Breast epithelium (tissue), 4 donors: ENCODE data around the gene ENDOD1. TPM values are rescaled to one million over a fixed set of nuclear protein-coding genes. Genes with fewer than 3 reads are reported as not detected.

Experiments
- DNase-seq, 2 donors: peaks; one replicate each; pipeline ENCODE4 v3.0.0-alpha.2; 2019; ENCODE audit warnings: low spot score in 2 of 2
- H3K27ac ChIP-seq, 2 donors: fragments of 200-600 bp; sonication (generic) in 1 of 2; one replicate each; pipeline ENCODE4 v1.5.1; 2016 to 2019; ENCODE audit warnings: mild to moderate bottlenecking in 1 of 2
- H3K27me3 ChIP-seq, 2 donors: fragments of 200-600 bp; sonication (generic) in 1 of 2; one replicate each; pipeline versions ENCODE4 v1.5.1 to v1.6.0; 2017 to 2019; ENCODE audit warnings: control low read depth in 1 of 2, mild to moderate bottlenecking in 1 of 2
- H3K36me3 ChIP-seq: fragments of 200-600 bp; one replicate; pipeline ENCODE4 v1.5.1; 2019
- H3K4me1 ChIP-seq, 2 donors: fragments of 200-600 bp; sonication (generic); one replicate each; pipeline ENCODE4 v1.5.1; 2016 to 2019; ENCODE audit warnings: control low read depth in 1 of 2
- H3K4me3 ChIP-seq, 3 donors: fragments of 200-600 bp; sonication (generic); 1 replicate in 2 of 3; 2 replicates in 1 of 3; pipeline ENCODE4 v1.5.1; 2016 to 2019; ENCODE audit warnings: mild to moderate bottlenecking in 3 of 3, moderate library complexity in 2 of 3
- H3K9me3 ChIP-seq, 2 donors: fragments of 200-600 bp; sonication (generic) in 1 of 2; one replicate each; pipeline ENCODE4 v1.5.1; 2016 to 2019; ENCODE audit warnings: control low read depth in 1 of 2
- CTCF ChIP-seq, 3 donors: fragments of 450-650 bp; IDR thresholded peaks; one replicate each; pipeline ENCODE4 v1.5.1; 2016 to 2017; ENCODE audit warnings: antibody characterized with exemption in 3 of 3, mild to moderate bottlenecking in 3 of 3, moderate library complexity in 3 of 3
- POLR2A ChIP-seq: fragments of 450-650 bp; IDR thresholded peaks from one replicate; pipeline ENCODE4 v1.6.1; 2016; ENCODE audit warnings: antibody characterized with exemption, mild to moderate bottlenecking, moderate library complexity
- POLR2AphosphoS5 ChIP-seq, 3 donors: sonication (generic); formaldehyde crosslinking; IDR thresholded peaks; one replicate each; pipeline ENCODE4 v1.6.1; 2017; ENCODE audit warnings: antibody characterized with exemption in 3 of 3
- intact Hi-C: fragments of 100-400 bp; cut with DNase I; formaldehyde crosslinking; loops from one replicate; pipeline ENCODE4 v1.15.1; 2023; ENCODE audit warnings: low total_unique reads
- total RNA-seq, 3 donors: library from RNA; depleted of rRNA; stranded (reverse); fragments of >200 nt; gene quantifications; one replicate each; pipeline ENCODE4 v1.1.0, GENCODE V29; 2016

Gene ENDOD1
- total RNA-seq, 3 donors from 2014 or later, result 19.7 to 49.8 (median 48.7) TPM

DNA sequence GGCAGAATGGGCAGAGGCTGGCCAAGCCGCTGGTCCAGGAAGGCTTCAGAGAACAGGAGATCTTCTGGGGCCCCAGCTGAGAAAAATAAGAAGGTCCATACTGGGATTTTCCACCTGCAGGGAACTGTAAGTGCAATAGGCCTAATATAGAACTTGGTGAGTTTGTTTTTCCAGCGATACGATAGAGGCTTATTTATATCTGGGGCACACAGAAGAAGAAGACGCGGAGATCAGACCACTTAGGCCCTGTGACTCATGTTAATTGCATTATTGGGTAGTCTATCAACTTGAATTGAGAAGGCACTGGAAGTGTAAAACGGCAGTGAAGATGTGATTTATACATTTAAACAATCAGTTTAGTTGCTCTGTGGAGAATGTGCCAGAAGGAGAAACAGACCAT lies 30.6 kb upstream of the ENDOD1 start:
- no peak for DNase-seq
- TF ChIP-seq CTCF (IDR thresholded peaks at IDR 0.05), result no peak
- TF ChIP-seq POLR2A, result no peak
- TF ChIP-seq POLR2AphosphoS5 (IDR thresholded peaks at IDR 0.05), result no peak
- H3K27me3 ChIP-seq, result peaks cover 0 to 2% of the 10 kb centered on the region in 2 donors

DNA sequence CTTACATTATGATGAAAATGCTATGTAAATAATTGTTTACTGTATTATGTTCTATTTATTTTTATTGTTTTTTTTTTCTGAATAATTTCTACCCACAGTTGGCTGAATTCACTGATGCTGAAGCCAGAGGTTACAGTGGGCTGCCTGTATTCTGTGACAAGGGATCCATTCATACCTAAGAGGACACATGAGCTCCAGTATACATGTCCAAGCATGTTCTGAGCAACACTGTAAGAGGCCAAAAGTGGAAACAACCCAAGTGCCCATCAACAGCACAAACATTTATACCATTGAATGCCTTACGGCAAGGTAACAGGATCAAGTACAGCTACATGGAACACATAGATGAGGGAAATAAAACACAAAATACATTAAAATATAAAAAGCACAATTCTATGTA lies 24.3 kb upstream of the ENDOD1 start:
- Histone ChIP-seq H3K27me3 (no peaks in the 10 kb centered on the region), H3K36me3 (no peaks in the 10 kb centered on the region), H3K27ac (no peak overlapping the region), H3K4me1 (peaks cover 0 to 3% of the 10 kb centered on the region in 2 donors), H3K4me3 (no peak overlapping the region), H3K9me3 (no peaks in the 10 kb centered on the region)
- TF ChIP-seq POLR2AphosphoS5 (IDR thresholded peaks at IDR 0.05) (no peak), CTCF (IDR thresholded peaks at IDR 0.05) (no peak)
- DNase-seq, result peak in 1 of 2 donors; percentile 39
- intact Hi-C loops, result no loop called here

More for the DNA sequence above, 30.6 kb upstream of the ENDOD1 start:
- H3K27ac ChIP-seq, result no peak overlapping the region
- H3K4me1 ChIP-seq, result no peaks in the 10 kb centered on the region
- no peaks in the 10 kb centered on the region for H3K36me3 ChIP-seq
- intact Hi-C loops, result no loop called here
- no peaks in the 10 kb centered on the region for H3K9me3 ChIP-seq
- no peak overlapping the region for H3K4me3 ChIP-seq

DNA sequence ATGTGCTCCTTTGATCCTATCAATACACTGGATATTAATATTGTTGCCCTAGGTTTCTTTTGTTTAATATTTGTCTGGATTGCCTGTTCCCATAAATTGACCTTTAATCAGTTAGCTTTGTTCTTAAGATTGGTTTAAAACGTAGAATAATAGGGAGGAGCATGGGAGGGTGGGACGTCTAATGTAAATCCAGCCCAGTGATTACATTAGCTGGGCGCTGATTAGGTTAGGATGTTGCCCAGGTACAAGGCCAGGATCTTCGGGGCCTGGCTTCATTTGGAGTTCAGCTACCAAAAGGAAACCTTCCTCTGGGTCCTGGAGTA lies 23.0 kb upstream of the ENDOD1 start, which contains the start of gene SRSF8:
Gene SRSF8 (plus strand): TSS at position 204 of the 323 bp plus-strand sequence. CDS start 308 bp downstream, outside the sequence.
- H3K27ac ChIP-seq, result peak within 1 kb of the TSS; percentile 98 to 99
- peaks cover 0 to 3% of the 10 kb centered on the region in 2 donors for H3K4me1 ChIP-seq
- no peaks in the 10 kb centered on the region for H3K36me3 ChIP-seq
- peak within 1 kb of the TSS; percentile 88 to 92 (median 89) for H3K4me3 ChIP-seq
- no peaks in the 10 kb centered on the region for H3K27me3 ChIP-seq
- H3K9me3 ChIP-seq, result no peaks in the 10 kb centered on the region
- intact Hi-C loops, result no loop called here
- DNase-seq, result no peak
- TF ChIP-seq POLR2A, result no peak
- TF ChIP-seq CTCF (IDR thresholded peaks at IDR 0.05), result no peak
- no peak for TF ChIP-seq POLR2AphosphoS5 (IDR thresholded peaks at IDR 0.05)

DNA sequence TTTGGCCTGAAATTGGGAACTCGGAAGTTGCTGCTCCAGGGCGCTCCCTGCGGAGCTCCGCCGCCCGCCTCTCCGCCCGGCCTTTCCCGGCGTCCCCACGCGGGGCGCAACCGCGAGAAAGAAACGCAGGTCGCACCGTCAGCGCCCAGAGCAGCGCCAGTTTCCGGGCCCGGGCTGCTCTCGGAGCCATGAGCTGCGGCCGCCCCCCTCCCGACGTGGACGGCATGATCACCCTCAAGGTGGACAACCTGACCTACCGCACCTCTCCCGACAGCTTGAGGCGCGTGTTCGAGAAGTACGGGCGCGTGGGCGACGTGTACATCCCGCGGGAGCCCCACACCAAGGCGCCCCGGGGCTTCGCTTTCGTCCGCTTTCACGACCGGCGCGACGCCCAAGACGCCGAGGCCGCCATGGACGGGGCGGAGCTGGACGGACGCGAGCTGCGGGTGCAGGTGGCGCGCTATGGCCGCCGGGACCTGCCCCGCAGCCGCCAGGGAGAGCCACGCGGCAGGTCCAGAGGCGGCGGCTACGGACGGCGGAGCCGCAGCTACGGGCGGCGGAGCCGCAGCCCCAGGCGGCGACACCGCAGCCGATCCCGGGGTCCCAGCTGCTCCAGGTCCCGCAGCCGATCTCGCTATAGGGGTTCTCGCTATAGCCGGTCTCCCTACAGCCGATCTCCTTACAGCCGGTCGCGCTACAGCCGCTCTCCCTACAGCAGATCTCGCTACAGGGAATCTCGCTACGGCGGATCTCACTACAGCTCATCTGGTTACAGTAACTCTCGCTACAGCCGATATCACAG lies 22.4 kb upstream of the ENDOD1 start:
- Histone ChIP-seq H3K27me3 (no peaks in the 10 kb centered on the region), H3K4me3 (peak overlapping the region; percentile 88 to 92 (median 89)), H3K27ac (peak overlapping the region; percentile 98 to 99), H3K36me3 (no peaks in the 10 kb centered on the region), H3K9me3 (no peaks in the 10 kb centered on the region), H3K4me1 (peaks cover 0 to 3% of the 10 kb centered on the region in 2 donors)
- intact Hi-C loops, result no loop called here
- peak; percentile 63 for TF ChIP-seq POLR2A
- TF ChIP-seq CTCF (IDR thresholded peaks at IDR 0.05), result peak; percentile 25 to 69 (median 68)
- TF ChIP-seq POLR2AphosphoS5 (IDR thresholded peaks at IDR 0.05), result peak; percentile 74 to 79 (median 78)
- peak; percentile 78 to 88 for DNase-seq

GRCh38 chr11:95067841-95068219 lies 21.8 kb upstream of the ENDOD1 start:
- TF ChIP-seq POLR2AphosphoS5 (IDR thresholded peaks at IDR 0.05), result peak in 1 of 3 donors; percentile 40
- no peak for TF ChIP-seq POLR2A
- DNase-seq, result peak in 1 of 2 donors; percentile 42
- intact Hi-C loops, result loop anchor here (2.0 kb wide), 1 partner anchor 83 kb away; no protein-coding TSS in a partner anchor
- no peaks in the 10 kb centered on the region for H3K27me3 ChIP-seq
- peak overlapping the region; percentile 98 to 99 for H3K27ac ChIP-seq
- H3K4me1 ChIP-seq, result peaks cover 0 to 3% of the 10 kb centered on the region in 2 donors
- peak overlapping the region; percentile 88 to 92 (median 89) for H3K4me3 ChIP-seq
- no peaks in the 10 kb centered on the region for H3K9me3 ChIP-seq
- no peaks in the 10 kb centered on the region for H3K36me3 ChIP-seq
